Stimulated activated memory B cell treated with anti-CD40 and anti-IgM and Interleukin-4, amounts not matched to agents 10 μg/mL and 1 μg/mL and 100 μg/mL, for 72 hours (primary cell): Measurements from ENCODE around the gene HPN.
"Not testable (repeated sequence)": the region's sequence is repeated elsewhere in the genome, so short reads cannot be mapped to it uniquely, and the experiment has no call there.

Source experiments
- ATAC-seq: fragments of 150-1000 bp; cut with Tn5 transposase; 2 replicates; pipeline ENCODE4 v1.10.0; 2021
- H3K27ac Mint-ChIP-seq: one replicate; pipeline ENCODE4 v1.8.0; 2022; ENCODE audit warnings: mild to moderate bottlenecking, mixed read lengths
- H3K27me3 Mint-ChIP-seq: one replicate; pipeline ENCODE4 v1.8.0; 2022; ENCODE audit warnings: mixed read lengths
- H3K36me3 Mint-ChIP-seq: one replicate; pipeline ENCODE4 v1.8.0; 2022; ENCODE audit warnings: mixed read lengths
- H3K4me1 Mint-ChIP-seq: one replicate; pipeline ENCODE4 v1.8.0; 2022; ENCODE audit warnings: mixed read lengths
- H3K4me3 Mint-ChIP-seq: one replicate; pipeline ENCODE4 v1.8.0; 2022; ENCODE audit warnings: mild to moderate bottlenecking, moderate library complexity, mixed read lengths
- H3K9me3 Mint-ChIP-seq: one replicate; pipeline ENCODE4 v1.8.0; 2022; ENCODE audit warnings: mixed read lengths

HPN gene

DNA sequence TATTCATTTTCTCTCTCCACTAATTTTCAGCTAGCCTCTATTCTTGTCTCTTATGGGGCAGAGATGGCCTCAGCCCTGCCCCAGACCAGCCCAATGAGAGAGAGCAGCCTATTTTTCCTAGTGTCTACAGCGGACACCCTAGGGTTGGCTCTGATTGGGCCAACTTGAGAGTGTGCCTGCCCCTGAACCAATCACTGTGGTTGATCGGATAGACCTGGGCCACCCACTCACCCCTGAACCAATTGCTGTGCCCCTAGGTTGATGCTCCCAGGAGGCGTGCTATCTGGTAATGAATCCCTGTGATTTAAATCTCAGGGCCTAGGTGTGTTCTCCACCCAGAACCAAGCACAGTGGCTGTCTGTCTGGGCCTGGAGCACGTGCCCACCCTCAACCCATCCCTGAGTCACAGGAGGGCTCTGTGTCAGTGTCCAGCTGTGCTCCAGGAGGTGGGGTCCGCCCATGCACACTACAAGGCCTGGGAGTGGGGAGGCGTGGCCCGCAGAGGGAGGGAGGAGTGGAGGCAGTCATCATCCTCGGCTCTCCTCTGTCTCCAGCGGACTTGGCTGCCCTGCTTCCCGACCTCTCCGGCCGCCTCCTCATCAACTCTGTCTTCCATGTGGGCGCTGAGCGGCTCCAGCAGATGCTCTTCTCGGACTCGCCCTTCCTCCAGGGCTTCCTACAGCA, 26.1 kb upstream of the HPN start:
- Mint-ChIP-seq H3K4me3 (no peak overlapping the region), H3K27me3 (no peaks in the 10 kb centered on the region), H3K9me3 (no peaks in the 10 kb centered on the region), H3K27ac (no peak overlapping the region), H3K36me3 (peaks cover 83% of the 10 kb centered on the region), H3K4me1 (peaks cover 53% of the 10 kb centered on the region)
- no peak for ATAC-seq

GRCh38 chr19:35015954-35016351, 25.6 kb upstream of the HPN start:
- H3K4me1 Mint-ChIP-seq = peaks cover 50% of the 10 kb centered on the region
- no peaks in the 10 kb centered on the region for H3K27me3 Mint-ChIP-seq
- H3K27ac Mint-ChIP-seq = no peak overlapping the region
- no peaks in the 10 kb centered on the region for H3K9me3 Mint-ChIP-seq
- peaks cover 84% of the 10 kb centered on the region for H3K36me3 Mint-ChIP-seq
- no peak overlapping the region for H3K4me3 Mint-ChIP-seq
- no peak for ATAC-seq

DNA sequence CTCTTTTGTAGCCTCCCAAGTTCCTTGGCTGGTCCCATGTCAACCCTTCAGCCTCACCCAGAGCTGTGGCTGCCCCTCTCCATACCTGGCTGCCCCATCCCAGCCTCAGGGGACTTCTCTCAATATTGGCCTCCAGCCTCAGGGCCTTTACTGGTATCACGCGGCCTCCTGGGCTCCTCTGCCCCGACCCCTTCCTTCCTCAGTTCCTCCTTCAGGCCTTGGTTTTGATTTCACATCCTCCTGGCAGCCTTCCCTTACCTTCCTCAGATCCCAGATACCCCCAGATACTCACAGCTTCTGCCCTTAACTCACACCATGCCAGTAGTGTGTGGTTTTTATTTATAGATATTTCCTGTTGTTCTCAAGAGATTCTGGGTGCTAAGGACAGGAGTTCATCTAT, 24.0 kb upstream of the HPN start:
- Mint-ChIP-seq H3K36me3 (peaks cover 83% of the 10 kb centered on the region), H3K9me3 (no peaks in the 10 kb centered on the region), H3K27me3 (no peaks in the 10 kb centered on the region), H3K4me1 (peaks cover 38% of the 10 kb centered on the region), H3K27ac (peak overlapping the region; percentile 11), H3K4me3 (no peak overlapping the region)
- no peak for ATAC-seq

DNA sequence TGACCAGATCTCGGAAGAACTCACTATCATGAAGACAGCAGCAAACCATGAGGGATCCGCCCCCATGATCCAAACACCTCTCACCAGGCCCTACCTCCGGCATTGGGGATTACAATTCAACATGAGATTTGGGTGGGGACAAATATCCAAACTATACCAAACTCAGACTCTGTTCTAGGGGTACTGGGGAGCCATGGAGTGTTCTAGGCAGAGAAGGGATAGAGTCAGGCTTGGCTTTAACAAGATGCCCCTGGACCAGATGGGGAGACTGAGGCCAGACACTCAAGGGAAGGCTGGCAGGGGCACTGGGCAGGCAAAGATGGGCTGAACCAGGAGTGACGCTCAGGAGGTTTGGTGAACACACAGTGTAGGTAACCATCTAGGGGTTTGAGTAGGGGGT, 23.1 kb upstream of the HPN start:
- Mint-ChIP-seq H3K27ac (no peak overlapping the region), H3K36me3 (peaks cover 83% of the 10 kb centered on the region), H3K4me1 (peaks cover 30% of the 10 kb centered on the region)

DNA sequence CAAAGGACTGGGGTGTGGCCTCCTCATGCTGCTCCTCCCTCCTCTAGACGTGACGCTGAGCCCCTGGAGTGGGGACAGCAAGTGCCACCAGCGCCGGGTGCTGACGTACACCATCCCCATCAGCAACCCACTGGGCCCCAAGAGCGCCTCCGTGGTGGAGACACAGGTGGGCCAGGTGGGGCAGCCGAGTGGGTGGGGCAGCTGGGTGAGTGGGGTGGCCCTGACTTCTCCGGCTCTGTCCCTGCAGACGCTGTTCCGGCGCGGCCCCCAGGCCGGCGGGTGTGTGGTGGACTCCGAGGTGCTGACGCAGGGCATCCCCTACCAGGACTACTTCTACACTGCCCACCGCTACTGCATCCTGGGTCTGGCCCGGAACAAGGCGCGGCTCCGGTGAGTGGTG, 22.4 kb upstream of the HPN start:
- H3K4me1 Mint-ChIP-seq = peaks cover 22% of the 10 kb centered on the region
- H3K27me3 Mint-ChIP-seq = no peaks in the 10 kb centered on the region
- H3K27ac Mint-ChIP-seq = no peak overlapping the region
- H3K4me3 Mint-ChIP-seq = no peak overlapping the region
- H3K36me3 Mint-ChIP-seq = peaks cover 83% of the 10 kb centered on the region
- no peaks in the 10 kb centered on the region for H3K9me3 Mint-ChIP-seq
- ATAC-seq = no peak

More for the DNA sequence above, 23.1 kb upstream of the HPN start:
- Mint-ChIP-seq H3K4me3 (no peak overlapping the region), H3K27me3 (no peaks in the 10 kb centered on the region), H3K9me3 (no peaks in the 10 kb centered on the region)
- no peak for ATAC-seq

- Mint-ChIP-seq H3K27me3 (no peaks in the 10 kb centered on the region), H3K27ac (peak overlapping the region; percentile 61)
Measured at GRCh38 chr19:35021016-35021415, 20.5 kb upstream of the HPN start.

GRCh38 chr19:35021596-35021995, 19.9 kb upstream of the HPN start:
- Mint-ChIP-seq H3K4me1 (peaks cover 8% of the 10 kb centered on the region), H3K27ac (no peak overlapping the region), H3K27me3 (no peaks in the 10 kb centered on the region), H3K9me3 (no peaks in the 10 kb centered on the region), H3K36me3 (peaks cover 80% of the 10 kb centered on the region), H3K4me3 (no peak overlapping the region)
- ATAC-seq = no peak

More at GRCh38 chr19:35021016-35021415, 20.5 kb upstream of the HPN start:
- no peak overlapping the region for H3K4me3 Mint-ChIP-seq
- H3K4me1 Mint-ChIP-seq = peaks cover 8% of the 10 kb centered on the region
- no peak for ATAC-seq
- peaks cover 76% of the 10 kb centered on the region for H3K36me3 Mint-ChIP-seq
- no peaks in the 10 kb centered on the region for H3K9me3 Mint-ChIP-seq

GRCh38 chr19:35022460-35022859, 19.1 kb upstream of the HPN start:
- H3K36me3 Mint-ChIP-seq = peaks cover 84% of the 10 kb centered on the region
- no peaks in the 10 kb centered on the region for H3K9me3 Mint-ChIP-seq
- peaks cover 4% of the 10 kb centered on the region for H3K4me1 Mint-ChIP-seq
- no peak overlapping the region for H3K4me3 Mint-ChIP-seq
- no peak overlapping the region for H3K27ac Mint-ChIP-seq
- no peak for ATAC-seq
- H3K27me3 Mint-ChIP-seq = no peaks in the 10 kb centered on the region

DNA sequence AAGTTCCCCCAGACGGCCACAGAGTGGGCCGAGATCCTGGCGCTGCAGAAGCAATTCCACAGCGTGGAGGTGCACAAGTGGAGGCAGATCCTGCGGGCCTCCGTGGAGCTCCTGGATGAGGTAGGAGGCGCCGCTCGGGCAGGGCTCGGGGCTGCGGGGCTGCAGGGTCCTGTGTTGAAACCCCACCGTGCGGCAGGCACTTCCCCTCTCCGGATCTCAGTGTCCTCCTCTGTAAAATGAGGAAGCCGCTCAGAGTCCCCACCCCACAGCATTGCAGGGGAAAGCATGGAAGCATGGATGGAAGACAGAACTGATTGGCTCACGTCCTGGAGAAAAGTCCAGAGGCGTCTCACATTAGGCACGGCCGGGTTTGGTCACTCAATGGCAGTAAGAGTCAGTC, 18.1 kb upstream of the HPN start:
- no peaks in the 10 kb centered on the region for H3K27me3 Mint-ChIP-seq
- H3K36me3 Mint-ChIP-seq = peaks cover 82% of the 10 kb centered on the region
- no peak for ATAC-seq
- H3K9me3 Mint-ChIP-seq = no peaks in the 10 kb centered on the region
- H3K4me1 Mint-ChIP-seq = no peaks in the 10 kb centered on the region
- H3K27ac Mint-ChIP-seq = no peak overlapping the region
- no peak overlapping the region for H3K4me3 Mint-ChIP-seq

DNA sequence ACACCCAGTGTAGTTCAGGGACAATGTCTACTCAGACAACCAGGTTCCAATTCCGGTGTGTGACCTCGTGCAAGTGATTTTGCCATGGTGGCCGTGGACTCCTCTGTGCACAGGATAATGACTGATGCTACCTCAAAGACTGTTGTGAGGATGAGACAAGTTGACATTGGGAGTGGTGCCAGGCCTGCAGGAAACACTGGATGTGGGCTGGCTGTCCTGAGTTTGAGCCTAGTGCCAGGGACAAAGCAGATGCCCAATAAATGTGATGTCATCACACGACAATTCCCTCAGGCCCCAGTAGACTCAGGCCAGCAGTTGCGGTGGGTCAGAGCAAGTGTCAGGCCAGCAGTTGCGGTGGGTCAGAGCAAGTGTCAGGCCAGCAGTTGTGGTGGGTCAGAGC, 17.4 kb upstream of the HPN start:
- Mint-ChIP-seq H3K4me1 (no peaks in the 10 kb centered on the region), H3K36me3 (peaks cover 77% of the 10 kb centered on the region), H3K27me3 (peaks cover under 1% of the 10 kb centered on the region), H3K4me3 (no peak overlapping the region), H3K27ac (no peak overlapping the region), H3K9me3 (no peaks in the 10 kb centered on the region)
- no peak for ATAC-seq

- H3K27ac Mint-ChIP-seq = no peak overlapping the region
- no peak overlapping the region for H3K4me3 Mint-ChIP-seq
- peaks cover 12% of the 10 kb centered on the region for H3K27me3 Mint-ChIP-seq
- peaks cover 60% of the 10 kb centered on the region for H3K36me3 Mint-ChIP-seq
- no peak for ATAC-seq
- H3K9me3 Mint-ChIP-seq = no peaks in the 10 kb centered on the region
- H3K4me1 Mint-ChIP-seq = peaks cover under 1% of the 10 kb centered on the region
Measured at GRCh38 chr19:35025969-35026368, 15.6 kb upstream of the HPN start.

GRCh38 chr19:35026418-35026817, 15.1 kb upstream of the HPN start:
- H3K36me3 Mint-ChIP-seq = peaks cover 56% of the 10 kb centered on the region
- H3K4me3 Mint-ChIP-seq = no peak overlapping the region
- H3K4me1 Mint-ChIP-seq = peaks cover 5% of the 10 kb centered on the region
- peaks cover 16% of the 10 kb centered on the region for H3K27me3 Mint-ChIP-seq
- H3K27ac Mint-ChIP-seq = no peak overlapping the region
- H3K9me3 Mint-ChIP-seq = no peaks in the 10 kb centered on the region
- no peak for ATAC-seq

- no peak for ATAC-seq
- Mint-ChIP-seq H3K27ac (no peak overlapping the region), H3K27me3 (peaks cover 22% of the 10 kb centered on the region), H3K4me1 (peaks cover 7% of the 10 kb centered on the region), H3K4me3 (no peak overlapping the region), H3K9me3 (no peaks in the 10 kb centered on the region), H3K36me3 (peaks cover 52% of the 10 kb centered on the region)
Measured at GRCh38 chr19:35027009-35027408, 14.5 kb upstream of the HPN start.

- no peak overlapping the region for H3K4me3 Mint-ChIP-seq
- H3K27ac Mint-ChIP-seq = no peak overlapping the region
Measured at GRCh38 chr19:35027851-35028599, 13.5 kb upstream of the HPN start.

DNA sequence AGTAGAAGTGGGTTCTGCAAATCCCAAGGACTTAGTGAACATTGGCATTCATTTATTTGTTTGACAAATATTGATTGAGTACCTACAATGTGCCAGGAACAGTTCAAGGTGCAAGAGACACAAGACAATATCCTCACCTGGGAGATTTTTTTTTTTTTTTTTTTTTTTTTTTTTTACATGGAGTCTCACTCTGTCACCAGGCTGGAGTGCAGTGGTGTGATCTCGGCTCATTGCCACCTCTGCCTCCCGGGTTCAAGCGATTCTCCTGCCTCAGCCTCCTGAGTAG, 13.0 kb upstream of the HPN start:
- Mint-ChIP-seq H3K36me3 (peaks cover 37% of the 10 kb centered on the region), H3K27me3 (peaks cover 37% of the 10 kb centered on the region)
- H3K4me3 Mint-ChIP-seq, H3K27ac Mint-ChIP-seq, ATAC-seq, H3K9me3 Mint-ChIP-seq, H3K4me1 Mint-ChIP-seq: not testable (repeated sequence)

More at GRCh38 chr19:35027851-35028599, 13.5 kb upstream of the HPN start:
- Mint-ChIP-seq H3K36me3 (peaks cover 42% of the 10 kb centered on the region), H3K27me3 (peaks cover 32% of the 10 kb centered on the region), H3K9me3 (no peaks in the 10 kb centered on the region), H3K4me1 (peaks cover 7% of the 10 kb centered on the region)
- ATAC-seq = no peak

DNA sequence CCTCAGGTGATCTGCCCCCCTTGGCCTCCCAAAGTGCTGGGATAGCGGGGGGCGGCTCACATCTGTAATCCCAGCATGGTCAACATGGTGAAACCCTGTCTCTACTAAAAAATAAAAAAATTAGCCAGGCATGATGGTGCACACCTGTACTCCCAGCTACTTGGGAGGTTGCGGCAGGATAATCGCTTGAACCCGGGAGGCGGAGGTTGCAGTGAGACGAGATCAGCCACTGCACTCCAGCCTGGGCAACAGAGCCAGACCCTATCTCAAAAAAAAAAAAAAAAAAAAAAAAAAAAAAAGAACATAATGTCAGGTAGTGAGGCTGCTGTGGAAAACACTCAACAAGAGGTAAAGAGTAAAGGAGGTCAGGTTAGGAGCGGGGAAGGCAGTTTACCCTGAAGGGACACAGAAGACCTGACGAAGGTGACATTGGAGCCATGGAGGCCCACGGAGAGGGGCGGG, 12.2 kb upstream of the HPN start:
- Mint-ChIP-seq H3K27me3 (peaks cover 45% of the 10 kb centered on the region), H3K36me3 (peaks cover 29% of the 10 kb centered on the region)
- H3K4me1 Mint-ChIP-seq, H3K9me3 Mint-ChIP-seq, H3K4me3 Mint-ChIP-seq, ATAC-seq, H3K27ac Mint-ChIP-seq: not testable (repeated sequence)
